DOHH2 (cell line): ENCODE results near the gene AUTS2.
A peak's percentile ranks its signal among the peaks of the same experiment; 100 is the strongest.

ENCODE experiments used
- H3F3A ChIP-seq: fragments of 200-600 bp; sonication (generic), shearing (Covaris generic); 2 replicates; pipeline ENCODE4 v1.6.0; 2016; ENCODE audit warnings: antibody characterized with exemption, mild to moderate bottlenecking; ENCODE audit not compliant: control insufficient read depth, insufficient read depth
- H3K27ac ChIP-seq: fragments of 200-600 bp; sonication (generic); 2 replicates; pipeline ENCODE4 v1.5.1; 2014; ENCODE audit warnings: low read depth, mild to moderate bottlenecking, low read length, moderate library complexity
- H3K27me3 ChIP-seq: fragments of 200-600 bp; sonication (generic); 2 replicates; pipeline ENCODE4 v1.6.1; 2014; ENCODE audit warnings: mild to moderate bottlenecking, low read length, mixed read lengths; ENCODE audit not compliant: control insufficient read depth
- H3K36me3 ChIP-seq: fragments of 200-600 bp; sonication (generic); 2 replicates; pipeline ENCODE4 v1.6.1; 2014; ENCODE audit warnings: mild to moderate bottlenecking, low read length, moderate library complexity, mixed read lengths; ENCODE audit not compliant: control insufficient read depth
- H3K4me1 ChIP-seq: fragments of 200-600 bp; sonication (generic); 2 replicates; pipeline ENCODE4 v1.6.1; 2014; ENCODE audit warnings: mild to moderate bottlenecking, low read length, mixed read lengths; ENCODE audit not compliant: control insufficient read depth
- H3K4me2 ChIP-seq: fragments of 200-600 bp; sonication (generic); 2 replicates; pipeline ENCODE4 v1.6.0; 2014; ENCODE audit warnings: mild to moderate bottlenecking, low read length, moderate library complexity
- H3K4me3 ChIP-seq: fragments of 200-600 bp; sonication (generic); 2 replicates; pipeline ENCODE4 v1.5.1; 2014; ENCODE audit warnings: mild to moderate bottlenecking, low read length, mixed read lengths
- H3K79me2 ChIP-seq: fragments of 200-600 bp; sonication (generic); 2 replicates; pipeline ENCODE4 v1.6.1; 2014; ENCODE audit warnings: mild to moderate bottlenecking, low read length, mixed read lengths; ENCODE audit not compliant: control insufficient read depth
- H3K9me2 ChIP-seq: fragments of 200-600 bp; sonication (generic); replicated peaks from 2 replicates; pipeline ENCODE4 v1.6.1; 2014; ENCODE audit warnings: mild to moderate bottlenecking, low read length, mixed read lengths; ENCODE audit not compliant: control insufficient read depth
- H3K9me3 ChIP-seq: fragments of 200-600 bp; sonication (generic); 2 replicates; pipeline ENCODE4 v1.6.1; 2014; ENCODE audit warnings: antibody characterized with exemption, low read length, mixed read lengths; ENCODE audit not compliant: control insufficient read depth, insufficient read depth
- H4K20me1 ChIP-seq: fragments of 200-600 bp; sonication (generic); 2 replicates; pipeline ENCODE4 v1.6.0; 2014; ENCODE audit warnings: low read depth, mild to moderate bottlenecking, antibody characterized with exemption, low read length, moderate library complexity; ENCODE audit not compliant: control insufficient read depth, insufficient read depth
- EZH2phosphoT487 ChIP-seq: fragments of 200-600 bp; sonication (generic); IDR thresholded peaks from 2 replicates; pipeline ENCODE4 v1.6.1; 2017; ENCODE audit warnings: borderline replicate concordance, mild to moderate bottlenecking, antibody characterized with exemption, low read length, moderate library complexity, mixed read lengths
- TF ChIP-seq, protein P1 (sequence below): fragments of 200-600 bp; sonication (generic); IDR thresholded peaks from one replicate; pipeline ENCODE4 v1.5.1; 2014; ENCODE audit warnings: antibody characterized with exemption, mild to moderate bottlenecking, low read depth, low read length; ENCODE audit not compliant: poor library complexity, severe bottlenecking

The AUTS2 gene

DNA sequence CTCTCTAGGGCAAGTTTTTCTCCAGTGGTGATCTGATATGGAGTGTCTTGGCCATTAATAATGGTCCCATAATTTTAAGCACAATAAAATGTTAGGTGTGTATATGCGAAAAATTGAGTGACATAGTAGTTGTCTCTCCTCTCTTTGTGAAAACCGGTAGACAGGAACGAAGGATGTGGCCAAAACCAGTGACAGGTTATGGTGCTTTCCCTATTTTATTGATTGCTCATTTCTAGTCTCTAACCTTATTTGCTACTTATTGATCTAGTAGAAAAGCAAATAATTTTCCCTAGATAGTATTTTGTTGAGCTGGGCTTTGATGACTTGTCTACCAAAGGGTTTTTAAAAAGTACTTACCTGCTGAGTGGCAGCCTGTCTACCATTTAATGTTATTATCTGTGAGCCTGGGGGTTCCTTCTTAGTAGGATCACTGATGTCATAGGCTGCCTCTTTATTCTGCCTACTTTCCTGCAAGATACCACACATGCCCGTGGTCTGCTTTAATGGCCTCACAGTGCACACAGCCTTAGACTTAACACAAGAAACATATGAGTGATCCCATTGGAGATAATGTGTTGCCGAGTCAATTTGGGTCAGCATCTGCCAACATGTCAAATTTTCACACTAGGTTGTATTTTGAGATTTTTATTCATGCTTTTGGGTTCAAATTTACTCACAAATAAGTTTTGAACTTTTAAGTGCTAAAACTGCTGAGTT lies 100.0 kb downstream of the AUTS2 start:
- Histone ChIP-seq H3K9me2 (no peaks in the 10 kb centered on the region), H3K79me2 (peaks cover 87% of the 10 kb centered on the region), H3K4me3 (no peak overlapping the region), H3K27ac (no peak overlapping the region), H3K4me2 (peak overlapping the region; percentile 73), H3K36me3 (no peaks in the 10 kb centered on the region), H3K4me1 (peaks cover 85% of the 10 kb centered on the region), H3K27me3 (no peaks in the 10 kb centered on the region), H3K9me3 (no peaks in the 10 kb centered on the region), H3F3A (peaks cover 33% of the 10 kb centered on the region), H4K20me1 (peaks cover 6% of the 10 kb centered on the region; the same call in 1 of the 2 replicates)
- TF ChIP-seq, protein P1, sequence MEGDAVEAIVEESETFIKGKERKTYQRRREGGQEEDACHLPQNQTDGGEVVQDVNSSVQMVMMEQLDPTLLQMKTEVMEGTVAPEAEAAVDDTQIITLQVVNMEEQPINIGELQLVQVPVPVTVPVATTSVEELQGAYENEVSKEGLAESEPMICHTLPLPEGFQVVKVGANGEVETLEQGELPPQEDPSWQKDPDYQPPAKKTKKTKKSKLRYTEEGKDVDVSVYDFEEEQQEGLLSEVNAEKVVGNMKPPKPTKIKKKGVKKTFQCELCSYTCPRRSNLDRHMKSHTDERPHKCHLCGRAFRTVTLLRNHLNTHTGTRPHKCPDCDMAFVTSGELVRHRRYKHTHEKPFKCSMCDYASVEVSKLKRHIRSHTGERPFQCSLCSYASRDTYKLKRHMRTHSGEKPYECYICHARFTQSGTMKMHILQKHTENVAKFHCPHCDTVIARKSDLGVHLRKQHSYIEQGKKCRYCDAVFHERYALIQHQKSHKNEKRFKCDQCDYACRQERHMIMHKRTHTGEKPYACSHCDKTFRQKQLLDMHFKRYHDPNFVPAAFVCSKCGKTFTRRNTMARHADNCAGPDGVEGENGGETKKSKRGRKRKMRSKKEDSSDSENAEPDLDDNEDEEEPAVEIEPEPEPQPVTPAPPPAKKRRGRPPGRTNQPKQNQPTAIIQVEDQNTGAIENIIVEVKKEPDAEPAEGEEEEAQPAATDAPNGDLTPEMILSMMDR = no peak
- no peak for TF ChIP-seq EZH2phosphoT487

DNA sequence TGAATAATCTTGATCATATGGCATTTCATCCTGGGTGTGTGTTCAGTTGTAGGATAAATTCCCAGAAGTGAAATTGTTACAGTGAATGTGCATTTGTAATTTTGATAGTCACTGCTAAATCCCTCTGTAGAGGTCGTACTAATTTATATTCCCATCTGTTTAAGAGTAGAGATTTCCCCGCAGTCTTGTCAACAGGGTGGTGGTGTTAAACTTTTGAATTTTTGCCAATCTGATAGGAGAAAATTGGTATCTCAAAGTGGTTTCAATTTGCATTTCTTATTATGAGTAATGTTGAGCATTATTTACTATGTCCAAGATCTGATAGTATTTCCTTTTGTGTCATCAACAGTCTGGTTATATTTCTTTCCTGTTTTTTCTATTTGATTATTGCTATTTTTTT lies 101.7 kb downstream of the AUTS2 start:
- peaks cover 10% of the 10 kb centered on the region; the same call in 1 of the 2 replicates for H4K20me1 ChIP-seq
- no peak overlapping the region for H3K4me3 ChIP-seq
- H3K36me3 ChIP-seq = no peaks in the 10 kb centered on the region
- peaks cover 83% of the 10 kb centered on the region for H3K4me1 ChIP-seq
- H3K9me3 ChIP-seq = no peaks in the 10 kb centered on the region
- no peaks in the 10 kb centered on the region for H3K27me3 ChIP-seq
- H3K27ac ChIP-seq = no peak overlapping the region
- H3F3A ChIP-seq = peaks cover 28% of the 10 kb centered on the region
- H3K4me2 ChIP-seq = no peak overlapping the region
- H3K79me2 ChIP-seq = peaks cover 87% of the 10 kb centered on the region
- TF ChIP-seq, protein P1 = no peak
- no peak for TF ChIP-seq EZH2phosphoT487
- no peaks in the 10 kb centered on the region for H3K9me2 ChIP-seq

DNA sequence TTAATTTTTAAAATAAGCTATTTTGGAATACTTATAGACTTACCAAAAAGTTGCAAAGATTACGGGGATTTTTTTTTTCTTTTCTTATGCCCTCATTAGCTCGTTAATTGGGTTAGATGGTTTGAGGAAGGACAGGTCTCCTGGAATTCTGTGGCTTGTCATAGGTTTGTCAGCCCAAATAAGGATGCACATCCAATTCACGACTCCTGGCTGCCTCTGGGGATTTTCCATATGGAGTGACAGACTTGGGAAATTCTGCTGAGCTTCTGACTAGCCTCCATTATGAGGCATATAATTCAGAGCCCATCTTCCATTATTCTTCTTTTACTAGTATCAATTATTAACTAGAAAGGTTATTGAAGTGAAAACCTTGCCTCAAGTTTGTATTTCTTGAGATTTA lies 102.1 kb downstream of the AUTS2 start:
- Histone ChIP-seq H3K9me3 (no peaks in the 10 kb centered on the region), H3K4me3 (no peak overlapping the region), H3K4me2 (no peak overlapping the region), H3K27me3 (no peaks in the 10 kb centered on the region), H3K79me2 (peaks cover 90% of the 10 kb centered on the region), H3K36me3 (no peaks in the 10 kb centered on the region), H3K4me1 (peaks cover 82% of the 10 kb centered on the region), H3K27ac (no peak overlapping the region), H3K9me2 (no peaks in the 10 kb centered on the region), H3F3A (peaks cover 24% of the 10 kb centered on the region), H4K20me1 (peaks cover 10% of the 10 kb centered on the region; the same call in 1 of the 2 replicates)
- TF ChIP-seq, protein P1 = no peak
- no peak for TF ChIP-seq EZH2phosphoT487
